ENCODE measurements around the gene AARS1. TPM values are rescaled to one million over a fixed set of nuclear protein-coding genes. Genes with fewer than 3 reads are reported as not detected.
"Not testable (repeated sequence)": the region's sequence is repeated elsewhere in the genome, so short reads cannot be mapped to it uniquely, and the experiment has no call there.

The AARS1 gene
- total RNA-seq, 4 donors from 2014 or later, result 84.8 to 268 (median 192) TPM

GRCh38 chr16:70225430-70225829, 63.9 kb downstream of the AARS1 start:
- H3K4me3 ChIP-seq (replicated peaks in 1 of 3); H3K27ac ChIP-seq; intact Hi-C loops (cut with DNase I); DNase-seq; H3K9me3 ChIP-seq; H3K36me3 ChIP-seq; H3K4me1 ChIP-seq; H3K27me3 ChIP-seq: not testable (repeated sequence)
- WGBS, 2 donors, result 89 to 92% methylated on average over 4 of the region's 4 CpGs

GRCh38 chr16:70224645-70225044, 64.7 kb downstream of the AARS1 start:
- H3K36me3 ChIP-seq; intact Hi-C loops (cut with DNase I): not testable (repeated sequence)

GRCh38 chr16:70223971-70224513, 65.3 kb downstream of the AARS1 start:
- DNase-seq; H3K27ac ChIP-seq; intact Hi-C loops (cut with DNase I); H3K4me1 ChIP-seq; H3K9me3 ChIP-seq; H3K27me3 ChIP-seq; H3K36me3 ChIP-seq; H3K4me3 ChIP-seq (replicated peaks in 1 of 3): not testable (repeated sequence)
- 63 to 67% methylated on average over 1 of the region's 3 CpGs for WGBS, 2 donors

More at GRCh38 chr16:70224645-70225044, 64.7 kb downstream of the AARS1 start:
- not testable (repeated sequence) for H3K9me3 ChIP-seq; DNase-seq; H3K4me3 ChIP-seq (replicated peaks in 1 of 3); H3K27me3 ChIP-seq; H3K27ac ChIP-seq; H3K4me1 ChIP-seq
- 95% methylated on average over 6 of the region's 24 CpGs; no CpG with 5 or more reads in 1 of the 2 donors for whole genome bisulfite sequencing, 2 donors

- H3K27ac ChIP-seq; intact Hi-C loops (cut with DNase I); H3K4me3 ChIP-seq (replicated peaks in 1 of 3); H3K27me3 ChIP-seq; H3K9me3 ChIP-seq; H3K4me1 ChIP-seq; DNase-seq; H3K36me3 ChIP-seq: not testable (repeated sequence)
- WGBS, 2 donors, result 67% methylated on average over 1 of the region's 2 CpGs; no CpG with 5 or more reads in 1 of the 2 donors
Observed at GRCh38 chr16:70223216-70223615, 66.1 kb downstream of the AARS1 start.

- H3K4me3 ChIP-seq (replicated peaks in 1 of 3); DNase-seq; intact Hi-C loops (cut with DNase I); H3K36me3 ChIP-seq; H3K4me1 ChIP-seq; H3K27me3 ChIP-seq; H3K9me3 ChIP-seq; H3K27ac ChIP-seq: not testable (repeated sequence)
- WGBS, 2 donors, result 49 to 73% methylated on average over 2 of the region's 2 CpGs
Observed at GRCh38 chr16:70222574-70222973, 66.7 kb downstream of the AARS1 start.

GRCh38 chr16:70218586-70218985, 70.7 kb downstream of the AARS1 start:
- H3K4me1 ChIP-seq; DNase-seq; H3K9me3 ChIP-seq; H3K27ac ChIP-seq; H3K27me3 ChIP-seq; intact Hi-C loops (cut with DNase I); H3K4me3 ChIP-seq (replicated peaks in 1 of 3); H3K36me3 ChIP-seq: not testable (repeated sequence)
- 88 to 96% methylated on average over 2 of the region's 2 CpGs for WGBS, 2 donors

- DNase-seq; H3K36me3 ChIP-seq; intact Hi-C loops (cut with DNase I); H3K4me1 ChIP-seq; H3K27me3 ChIP-seq; H3K4me3 ChIP-seq (replicated peaks in 1 of 3); H3K27ac ChIP-seq; H3K9me3 ChIP-seq: not testable (repeated sequence)
- WGBS, 2 donors, result 92 to 96% methylated on average over 3 to 6 of the region's 6 CpGs
Observed at GRCh38 chr16:70206382-70206781, 82.9 kb downstream of the AARS1 start.

GRCh38 chr16:70204668-70205405, 84.5 kb downstream of the AARS1 start:
- H3K27me3 ChIP-seq; intact Hi-C loops (cut with DNase I); H3K9me3 ChIP-seq; DNase-seq; H3K36me3 ChIP-seq; H3K4me1 ChIP-seq; H3K27ac ChIP-seq; H3K4me3 ChIP-seq (replicated peaks in 1 of 3): not testable (repeated sequence)
- WGBS, 2 donors, result 100% methylated on average over 3 of the region's 46 CpGs; no CpG with 5 or more reads in 1 of the 2 donors

GRCh38 chr16:70204010-70204409, 85.3 kb downstream of the AARS1 start:
- intact Hi-C loops (cut with DNase I); H3K27me3 ChIP-seq: not testable (repeated sequence)
- no CpG with 5 or more reads among the region's 29 CpGs for WGBS, 2 donors

GRCh38 chr16:70203508-70203907, 85.8 kb downstream of the AARS1 start:
- H3K36me3 ChIP-seq; H3K4me1 ChIP-seq; H3K27me3 ChIP-seq; H3K9me3 ChIP-seq; H3K4me3 ChIP-seq (replicated peaks in 1 of 3); H3K27ac ChIP-seq; intact Hi-C loops (cut with DNase I): not testable (repeated sequence)
- WGBS, 2 donors, result 25 to 37% methylated on average over 4 to 6 of the region's 7 CpGs
- DNase-seq, result peak; percentile 27 to 38

More at GRCh38 chr16:70204010-70204409, 85.3 kb downstream of the AARS1 start:
- not testable (repeated sequence) for H3K4me1 ChIP-seq; H3K36me3 ChIP-seq; H3K4me3 ChIP-seq (replicated peaks in 1 of 3); H3K9me3 ChIP-seq; H3K27ac ChIP-seq; DNase-seq

Small RNA genes lying within 50 kb of the gene (small RNA-seq; reads per million reads assigned to genes)
- gene AC009060.2 (not detected), gene RN7SL279P (not detected)

Other genes starting within 250 kb of the AARS1 start
- gene PDPR, start 175.2 kb downstream of the AARS1 start, total RNA-seq, result 10 to 100 TPM; 22.6 to 41.9 (median 29.7) TPM
- under 1 TPM in 2 of 4 donors, not detected in 2; 0.22 to 0.81 TPM for gene CLEC18C, start 115.7 kb downstream of the AARS1 start, total RNA-seq
- gene EXOSC6, start 37.6 kb downstream of the AARS1 start, total RNA-seq, result 10 to 100 TPM; 22.5 to 47.7 (median 24.3) TPM
- gene DDX19B, start 9.7 kb upstream of the AARS1 start, total RNA-seq, result 10 to 100 TPM; 35.8 to 53.6 (median 44.9) TPM
- 100 to 1,000 TPM in 1 of 4 donors, 10 to 100 TPM in 3; 52.5 to 100 (median 66.1) TPM for gene DDX19A, start 57.4 kb upstream of the AARS1 start, total RNA-seq
- gene ST3GAL2, start 149.6 kb upstream of the AARS1 start, total RNA-seq, result 10 to 100 TPM; 11.2 to 17.4 (median 11.8) TPM
- gene FCSK, start 165.1 kb upstream of the AARS1 start, total RNA-seq, result 10 to 100 TPM; 20.3 to 40.2 (median 24.5) TPM
- 10 to 100 TPM; 39.6 to 88.4 (median 66.7) TPM for gene COG4, start 234.0 kb upstream of the AARS1 start, total RNA-seq
- 100 to 1,000 TPM in 2 of 4 donors, 10 to 100 TPM in 2; 74.2 to 142 (median 112) TPM for gene SF3B3, start 234.3 kb upstream of the AARS1 start, total RNA-seq

All from thyroid gland (tissue), 4 donors.